NCI-H748 (cell line): Measurements from ENCODE around the gene GSE1.

Source experiments
- DNase-seq: peaks from one replicate; lab custom pipeline; 2025; ENCODE audit not compliant: unreplicated experiment; lab: John Stamatoyannopoulos, UW

GSE1 gene

GRCh38 chr16:85631802-85632393 lies 18.8 kb downstream of the GSE1 start:
- no peak for DNase-seq

GRCh38 chr16:85632709-85633437 lies 19.8 kb downstream of the GSE1 start:
- no peak for DNase-seq

GRCh38 chr16:85633438-85633743 lies 20.3 kb downstream of the GSE1 start:
- DNase-seq: no peak

- no peak for DNase-seq
These were observed 20.8 kb downstream of the GSE1 start for GRCh38 chr16:85633888-85634287.

GRCh38 chr16:85634747-85635544 lies 21.8 kb downstream of the GSE1 start:
- DNase-seq: no peak

- no peak for DNase-seq
These were observed 22.5 kb downstream of the GSE1 start for GRCh38 chr16:85635545-85636140.

GRCh38 chr16:85636234-85636812 lies 23.2 kb downstream of the GSE1 start:
- DNase-seq: no peak

- DNase-seq: peak; percentile 30
These were observed 24.1 kb downstream of the GSE1 start for GRCh38 chr16:85637061-85637807.

- DNase-seq: peak; percentile 43
These were observed 24.9 kb downstream of the GSE1 start for GRCh38 chr16:85637808-85638647.

- no peak for DNase-seq
These were observed 25.7 kb downstream of the GSE1 start for GRCh38 chr16:85638695-85639409.

GRCh38 chr16:85639529-85640253 lies 26.6 kb downstream of the GSE1 start:
- DNase-seq: no peak

- DNase-seq: no peak
These were observed 27.1 kb downstream of the GSE1 start for GRCh38 chr16:85640254-85640558.

GRCh38 chr16:85640585-85640984 lies 27.5 kb downstream of the GSE1 start:
- no peak for DNase-seq

GRCh38 chr16:85641305-85641704 lies 28.2 kb downstream of the GSE1 start:
- DNase-seq: no peak

GRCh38 chr16:85641776-85642176 lies 28.7 kb downstream of the GSE1 start:
- no peak for DNase-seq

- DNase-seq: peak; percentile 70
These were observed 29.7 kb downstream of the GSE1 start for GRCh38 chr16:85642762-85643358.

- no peak for DNase-seq
These were observed 30.5 kb downstream of the GSE1 start for GRCh38 chr16:85643631-85644030.

GRCh38 chr16:85644093-85644712 lies 31.1 kb downstream of the GSE1 start:
- no peak for DNase-seq
